Ectodermal cell (in vitro differentiated cells): ENCODE measurements around the gene NR6A1.

ENCODE experiments used
- H3K27ac ChIP-seq: 2 replicates; pipeline ENCODE4 v1.7.0; 2013; ENCODE audit warnings: mild to moderate bottlenecking, low read depth, low read length; ENCODE audit not compliant: insufficient read depth, poor library complexity, severe bottlenecking
- H3K27me3 ChIP-seq: 2 replicates; pipeline ENCODE4 v1.7.0; 2013; ENCODE audit warnings: mild to moderate bottlenecking, low read length; ENCODE audit not compliant: insufficient read depth, control insufficient read depth, poor library complexity, severe bottlenecking
- H3K36me3 ChIP-seq: one replicate; pipeline ENCODE4 v1.7.0; 2013; ENCODE audit warnings: low read length; ENCODE audit not compliant: control insufficient read depth, insufficient read depth
- H3K4me1 ChIP-seq: one replicate; pipeline ENCODE4 v1.7.0; 2013; ENCODE audit warnings: low read length; ENCODE audit not compliant: control insufficient read depth, insufficient read depth
- H3K4me3 ChIP-seq: 2 replicates; pipeline ENCODE4 v1.7.0; 2013; ENCODE audit warnings: low read depth, low read length, control low read depth; ENCODE audit not compliant: insufficient read depth
- H3K9me3 ChIP-seq: 2 replicates; pipeline ENCODE4 v1.7.0; 2013; ENCODE audit warnings: mild to moderate bottlenecking, low read length, moderate library complexity; ENCODE audit not compliant: control insufficient read depth
- WGBS, 2 experiments: methylation state at CpG; one replicate each; pipeline ENCODE4 v1.1.7; 2013; ENCODE audit warnings: missing lambda C conversion rate in 2 of 2; 5-methylcytosine and 5-hydroxymethylcytosine counted together

Gene NR6A1

DNA sequence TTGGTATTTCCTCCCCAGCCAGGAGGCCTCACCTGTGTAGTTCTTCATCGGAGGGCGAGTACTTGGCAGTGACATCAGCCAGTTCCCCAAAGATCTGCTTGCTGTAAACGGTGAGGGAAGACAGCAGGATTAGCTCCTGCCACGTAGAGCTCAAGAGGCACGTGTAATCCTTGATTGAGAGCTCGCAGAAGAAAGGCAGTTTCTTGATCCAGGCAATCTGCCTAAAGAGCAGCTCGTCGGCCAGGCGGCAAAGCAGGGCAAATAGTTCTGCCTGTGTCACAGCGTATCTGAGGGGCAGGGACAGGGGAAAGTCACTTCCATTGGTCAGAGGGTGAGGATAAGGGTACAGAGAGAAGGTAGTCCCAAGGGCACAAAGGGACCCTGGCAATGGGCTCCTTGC is 235.3 kb downstream of the NR6A1 start:
- H3K9me3 ChIP-seq, result no peaks in the 10 kb centered on the region
- H3K27ac ChIP-seq, result no peak overlapping the region
- no peak overlapping the region for H3K4me3 ChIP-seq
- peaks cover 7% of the 10 kb centered on the region for H3K4me1 ChIP-seq
- 94 to 95% methylated on average over 10 of the region's 10 CpGs for WGBS, 2 experiments
- H3K27me3 ChIP-seq, result no peaks in the 10 kb centered on the region
- H3K36me3 ChIP-seq, result peaks cover 59% of the 10 kb centered on the region

DNA sequence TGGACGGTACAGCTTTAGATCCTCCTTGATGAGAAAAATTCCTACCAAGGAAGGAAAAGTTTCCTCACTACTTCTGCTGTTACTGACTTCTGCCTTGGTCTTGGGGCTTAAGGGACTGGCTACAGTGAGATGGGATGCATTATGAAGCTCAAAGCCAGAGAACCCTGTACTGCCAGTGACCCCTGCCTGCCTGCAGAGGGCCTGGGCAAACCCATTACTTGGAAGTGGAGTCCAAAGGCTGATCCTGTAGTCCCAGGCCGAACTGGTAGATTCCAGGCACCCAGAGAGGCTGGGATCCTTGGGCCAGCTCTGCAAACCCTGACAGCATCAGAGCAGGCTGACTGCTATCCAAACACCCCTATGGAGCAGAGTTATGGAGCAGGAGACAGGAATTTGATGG is 238.2 kb downstream of the NR6A1 start:
- 91 to 93% methylated on average over 2 of the region's 2 CpGs for WGBS, 2 experiments
- no peaks in the 10 kb centered on the region for H3K9me3 ChIP-seq
- H3K36me3 ChIP-seq, result peaks cover 37% of the 10 kb centered on the region
- H3K4me1 ChIP-seq, result peaks cover 7% of the 10 kb centered on the region
- no peak overlapping the region for H3K4me3 ChIP-seq
- H3K27ac ChIP-seq, result no peak overlapping the region
- H3K27me3 ChIP-seq, result no peaks in the 10 kb centered on the region

GRCh38 chr9:124531115-124531514 is 240.0 kb downstream of the NR6A1 start:
- Histone ChIP-seq H3K27me3 (no peaks in the 10 kb centered on the region), H3K27ac (no peak overlapping the region), H3K9me3 (no peaks in the 10 kb centered on the region), H3K4me3 (no peak overlapping the region), H3K4me1 (no peaks in the 10 kb centered on the region), H3K36me3 (peaks cover 44% of the 10 kb centered on the region)
- 96 to 97% methylated on average over 2 of the region's 2 CpGs for WGBS, 2 experiments

GRCh38 chr9:124530246-124530645 is 240.9 kb downstream of the NR6A1 start:
- WGBS, 2 experiments, result 89 to 92% methylated on average over 4 of the region's 4 CpGs
- Histone ChIP-seq H3K27me3 (no peaks in the 10 kb centered on the region), H3K4me1 (no peaks in the 10 kb centered on the region), H3K9me3 (no peaks in the 10 kb centered on the region), H3K27ac (no peak overlapping the region), H3K4me3 (no peak overlapping the region), H3K36me3 (peaks cover 43% of the 10 kb centered on the region)

- Histone ChIP-seq H3K4me3 (no peak overlapping the region), H3K9me3 (no peaks in the 10 kb centered on the region), H3K4me1 (no peaks in the 10 kb centered on the region), H3K27ac (no peak overlapping the region), H3K27me3 (no peaks in the 10 kb centered on the region), H3K36me3 (peaks cover 31% of the 10 kb centered on the region)
- 92 to 97% methylated on average over 3 of the region's 3 CpGs for WGBS, 2 experiments
These were observed 243.3 kb downstream of the NR6A1 start for GRCh38 chr9:124527781-124528180.

DNA sequence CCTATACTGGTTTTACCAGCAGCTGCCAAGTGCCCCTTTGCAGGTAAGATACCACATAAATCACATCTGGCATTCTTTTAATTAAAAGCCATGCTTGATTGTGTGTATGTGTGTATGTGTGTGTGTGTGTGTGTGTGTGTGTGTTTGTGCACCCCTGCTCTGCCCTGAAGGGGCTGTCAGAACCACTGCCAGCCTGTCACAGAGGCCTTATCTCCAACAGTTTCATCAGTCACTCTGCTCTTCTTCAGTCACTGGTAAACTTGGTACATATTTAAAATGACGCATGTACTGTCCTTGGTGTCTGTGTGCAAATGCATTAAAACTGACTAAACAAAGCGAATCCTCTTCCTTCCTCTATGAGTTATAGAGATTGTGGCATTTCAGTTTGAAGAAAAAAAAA is 244.9 kb downstream of the NR6A1 start:
- no peaks in the 10 kb centered on the region for H3K27me3 ChIP-seq
- H3K36me3 ChIP-seq, result peaks cover 36% of the 10 kb centered on the region
- no peaks in the 10 kb centered on the region for H3K4me1 ChIP-seq
- no peak overlapping the region for H3K4me3 ChIP-seq
- H3K9me3 ChIP-seq, result no peaks in the 10 kb centered on the region
- no peak overlapping the region for H3K27ac ChIP-seq
- WGBS, 2 experiments, result 95 to 100% methylated on average over 2 of the region's 2 CpGs

DNA sequence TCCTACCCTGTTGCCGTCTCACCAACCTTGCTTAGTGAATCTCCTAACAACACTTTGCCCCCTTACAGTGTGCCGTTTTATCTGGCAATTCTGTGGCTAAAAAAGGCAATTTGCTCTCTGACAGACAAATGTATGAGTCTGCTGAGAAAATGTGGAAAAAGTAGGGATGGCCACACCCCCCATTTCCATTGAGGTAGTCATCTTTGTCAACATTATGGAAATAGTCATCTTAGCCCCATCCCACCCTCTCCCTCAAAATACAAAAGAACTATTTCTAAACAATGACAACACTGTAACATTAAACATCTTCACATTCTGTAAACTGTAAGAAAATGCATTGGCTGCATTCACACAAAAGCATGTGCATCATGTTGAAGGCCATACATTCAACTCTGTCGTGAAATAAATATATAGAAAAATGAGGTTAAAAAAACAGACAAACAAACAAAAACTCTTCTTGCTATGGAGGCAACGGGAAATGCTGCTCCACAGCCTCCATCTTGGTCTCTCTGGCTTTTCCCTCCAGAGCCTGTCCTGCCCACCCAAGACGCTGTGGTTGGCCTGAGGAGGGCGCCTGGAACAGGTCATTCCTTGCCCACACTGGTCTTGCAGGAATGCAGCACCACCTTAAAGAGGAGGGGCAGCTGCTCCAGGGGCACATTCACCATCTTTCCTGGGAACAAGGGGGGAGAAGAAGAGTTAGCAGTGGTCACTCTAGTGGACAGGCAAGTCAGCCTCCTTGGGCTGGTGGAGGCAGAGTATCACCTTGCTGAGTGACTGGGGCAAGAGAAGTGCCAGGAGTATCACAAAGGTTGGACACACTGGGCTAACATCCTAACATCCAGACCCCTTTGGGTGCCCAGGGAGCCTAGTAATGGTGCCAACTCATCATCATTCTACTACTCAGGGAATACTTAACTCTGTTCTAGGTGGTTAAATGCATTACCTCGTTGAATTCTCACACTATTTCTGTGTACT is 248.7 kb downstream of the NR6A1 start:
- no peak overlapping the region for H3K27ac ChIP-seq
- H3K36me3 ChIP-seq, result peaks cover 55% of the 10 kb centered on the region
- WGBS, 2 experiments, result 81 to 84% methylated on average over 7 of the region's 7 CpGs
- no peak overlapping the region for H3K4me3 ChIP-seq
- H3K4me1 ChIP-seq, result no peaks in the 10 kb centered on the region
- H3K27me3 ChIP-seq, result no peaks in the 10 kb centered on the region
- H3K9me3 ChIP-seq, result no peaks in the 10 kb centered on the region

DNA sequence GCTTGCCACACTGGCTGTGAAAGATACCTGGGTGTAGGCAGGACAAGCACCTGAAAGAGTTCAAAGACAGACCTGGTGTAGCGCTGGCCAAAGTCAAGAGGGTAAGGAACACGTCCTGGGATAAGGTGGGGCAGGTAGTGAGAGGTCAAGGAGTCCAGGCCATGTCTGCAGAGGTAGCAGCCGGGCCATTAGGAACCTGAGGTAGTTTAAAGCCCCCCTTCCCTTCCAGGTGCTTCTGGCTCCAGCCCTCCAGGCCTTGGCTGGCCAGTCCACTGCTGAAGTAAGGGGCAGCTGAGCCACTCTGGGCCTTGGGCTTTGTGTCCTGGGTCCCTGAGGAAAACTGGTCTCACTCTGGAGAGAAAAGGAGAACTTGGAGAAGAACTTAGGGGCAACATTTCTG is 250.0 kb downstream of the NR6A1 start:
- Histone ChIP-seq H3K27ac (no peak overlapping the region), H3K27me3 (no peaks in the 10 kb centered on the region), H3K9me3 (no peaks in the 10 kb centered on the region), H3K4me1 (peaks cover 3% of the 10 kb centered on the region), H3K36me3 (peaks cover 42% of the 10 kb centered on the region), H3K4me3 (no peak overlapping the region)
- WGBS, 2 experiments, result 96 to 97% methylated on average over 3 of the region's 3 CpGs

GRCh38 chr9:124520206-124520596 is 250.9 kb downstream of the NR6A1 start:
- no peak overlapping the region for H3K27ac ChIP-seq
- no peaks in the 10 kb centered on the region for H3K9me3 ChIP-seq
- peaks cover 35% of the 10 kb centered on the region for H3K36me3 ChIP-seq
- H3K4me3 ChIP-seq, result no peak overlapping the region
- H3K4me1 ChIP-seq, result peaks cover 4% of the 10 kb centered on the region
- 89 to 94% methylated on average over 7 of the region's 7 CpGs for WGBS, 2 experiments
- H3K27me3 ChIP-seq, result no peaks in the 10 kb centered on the region

DNA sequence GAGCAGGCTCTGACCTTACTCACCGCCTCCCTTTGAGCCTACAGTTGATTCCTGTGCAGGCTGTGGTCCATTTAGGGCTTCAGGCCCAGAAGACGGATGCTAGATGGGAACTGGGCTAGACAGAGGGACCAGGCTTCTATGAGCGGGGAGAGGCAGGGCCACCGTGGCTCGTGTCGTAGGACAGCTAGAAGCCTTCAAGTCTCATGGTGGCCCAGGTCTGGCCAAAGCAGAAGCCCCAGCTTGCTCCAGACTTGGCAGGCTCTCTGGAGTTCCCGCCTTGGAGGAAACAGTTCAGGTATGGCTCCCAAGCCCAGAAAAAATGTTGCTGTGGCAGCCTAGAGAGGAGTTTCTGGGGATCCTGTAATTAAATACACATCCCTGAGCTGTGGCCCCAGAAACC is 253.0 kb downstream of the NR6A1 start:
- WGBS, 2 experiments, result 95 to 96% methylated on average over 7 of the region's 7 CpGs
- Histone ChIP-seq H3K36me3 (peaks cover 29% of the 10 kb centered on the region), H3K9me3 (no peaks in the 10 kb centered on the region), H3K27me3 (no peaks in the 10 kb centered on the region), H3K4me1 (peaks cover 8% of the 10 kb centered on the region), H3K27ac (no peak overlapping the region), H3K4me3 (no peak overlapping the region)
